ENCODE data around the gene PDCD10.

DNA sequence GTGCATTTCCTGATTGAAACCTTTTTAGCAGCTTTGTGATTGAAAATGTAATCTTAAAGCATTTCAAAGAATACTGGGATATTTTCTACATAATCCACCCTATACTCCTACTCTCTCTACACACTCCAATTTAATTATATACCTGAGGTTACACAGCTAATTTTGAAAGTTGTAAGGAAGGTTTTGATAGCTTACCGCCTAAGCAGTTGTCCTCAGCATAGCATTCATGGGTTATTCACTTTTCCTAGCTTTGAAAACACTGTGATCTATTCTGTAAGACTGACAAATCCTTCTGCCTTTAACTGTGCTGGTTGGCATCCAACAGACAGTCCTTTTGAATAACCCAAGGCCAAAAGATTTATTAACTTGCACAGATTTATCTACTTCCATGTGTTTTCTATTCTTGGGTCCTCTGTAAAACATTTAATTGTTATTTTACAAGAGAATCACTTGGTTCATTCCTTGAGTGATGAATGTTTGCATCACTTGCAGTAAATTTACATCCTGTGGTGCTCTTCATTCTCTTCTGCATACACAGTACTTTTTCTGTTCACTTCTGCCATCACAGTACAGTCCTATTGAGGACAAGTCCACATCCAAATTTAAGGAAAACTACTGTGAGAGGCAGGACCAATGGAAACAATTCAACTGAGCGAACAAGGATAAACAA, 45.7 kb upstream of the PDCD10 start:
- no peak for TF ChIP-seq PKNOX1 (IDR thresholded peaks at IDR 0.05)
- TF ChIP-seq ELF4 (IDR thresholded peaks at IDR 0.05) = no peak
- no peak for TF ChIP-seq LEF1 (IDR thresholded peaks at IDR 0.05; ENCODE audit: borderline replicate concordance)

Measured in HEK293T (cell line).